Activated CD4-positive, alpha-beta T cell treated with anti-CD3 and anti-CD28 coated beads for 24 hours (primary cell): Measurements from ENCODE around the gene ICOSLG.
"Not testable (repeated sequence)": the region's sequence is repeated elsewhere in the genome, so short reads cannot be mapped to it uniquely, and the experiment has no call there.

Source experiments
- DNase-seq, 2 donors: peaks; one replicate each; pipeline ENCODE4 v3.0.0-alpha.2; 2020; ENCODE audit warnings: low read depth in 2 of 2

ICOSLG gene

GRCh38 chr21:44223334-44223733, 17.4 kb downstream of the ICOSLG start:
- not testable (repeated sequence) for DNase-seq

- not testable (repeated sequence) for DNase-seq
Observed at GRCh38 chr21:44220674-44221073, 20.1 kb downstream of the ICOSLG start.

GRCh38 chr21:44218461-44218860, 22.3 kb downstream of the ICOSLG start:
- DNase-seq, result not testable (repeated sequence)

GRCh38 chr21:44211978-44212377, 28.8 kb downstream of the ICOSLG start:
- DNase-seq, result not testable (repeated sequence)

GRCh38 chr21:44211574-44211973, 29.2 kb downstream of the ICOSLG start:
- DNase-seq, result not testable (repeated sequence)

GRCh38 chr21:44207860-44208646, 32.7 kb downstream of the ICOSLG start:
- not testable (repeated sequence) for DNase-seq

- DNase-seq, result not testable (repeated sequence)
Observed at GRCh38 chr21:44206698-44207676, 33.8 kb downstream of the ICOSLG start.

- DNase-seq, result not testable (repeated sequence)
Observed at GRCh38 chr21:44206187-44206586, 34.6 kb downstream of the ICOSLG start.

GRCh38 chr21:44202590-44203299, 38.0 kb downstream of the ICOSLG start:
- not testable (repeated sequence) for DNase-seq

GRCh38 chr21:44199997-44200396, 40.7 kb downstream of the ICOSLG start:
- not testable (repeated sequence) for DNase-seq

- DNase-seq, result no peak
Observed at GRCh38 chr21:44199448-44199847, 41.3 kb downstream of the ICOSLG start.

GRCh38 chr21:44197156-44197516, 43.6 kb downstream of the ICOSLG start:
- DNase-seq, result not testable (repeated sequence)

GRCh38 chr21:44196212-44197155, 44.3 kb downstream of the ICOSLG start:
- DNase-seq, result peak in 1 of 2 donors; percentile 46

GRCh38 chr21:44194888-44195287, 45.9 kb downstream of the ICOSLG start:
- not testable (repeated sequence) for DNase-seq

- DNase-seq, result not testable (repeated sequence)
Observed at GRCh38 chr21:44194451-44194850, 46.3 kb downstream of the ICOSLG start.

- DNase-seq, result not testable (repeated sequence)
Observed at GRCh38 chr21:44193108-44193507, 47.6 kb downstream of the ICOSLG start.

GRCh38 chr21:44190349-44191271, 50.1 kb downstream of the ICOSLG start:
- not testable (repeated sequence) for DNase-seq

- DNase-seq, result not testable (repeated sequence)
Observed at GRCh38 chr21:44184862-44185261, 55.9 kb downstream of the ICOSLG start.

- not testable (repeated sequence) for DNase-seq
Observed at GRCh38 chr21:44182202-44182601, 58.5 kb downstream of the ICOSLG start.
